ENCODE measurements around the gene SLC49A4.

SLC49A4 gene

GRCh38 chr3:122926322-122926721 lies 131.5 kb downstream of the SLC49A4 start:
- H3K9ac ChIP-seq (ENCODE audit: low read length) = no peak overlapping the region
- no peaks in the 10 kb centered on the region for H3K9me3 ChIP-seq (ENCODE audit: control insufficient read depth, low read length)
- H3K14ac ChIP-seq (ENCODE audit: low read length in 2 of 2) = no peak overlapping the region
- no peak overlapping the region for H2AK5ac ChIP-seq (ENCODE audit: low read length, severe bottlenecking)
- no peak overlapping the region for H3K27ac ChIP-seq (ENCODE audit: low read length, poor library complexity, severe bottlenecking)
- no peak overlapping the region for H3K18ac ChIP-seq (ENCODE audit: low read depth in 1 of 2, low read length in 2 of 2)
- no peak overlapping the region for H2BK5ac ChIP-seq (ENCODE audit: low read depth, low read length, poor library complexity, severe bottlenecking)
- no peak overlapping the region for H2AFZ ChIP-seq (ENCODE audit: low read depth, low read length)
- H3K4me2 ChIP-seq (ENCODE audit: low read length, poor library complexity, severe bottlenecking) = no peak overlapping the region
- H3K4me3 ChIP-seq (ENCODE audit: insufficient read depth in 1 of 2, low read depth in 1 of 2, low read length in 2 of 2) = peak overlapping the region in 1 of 2 experiments; percentile 11
- 93% methylated on average over 20 of the region's 20 CpGs for WGBS
- no peak overlapping the region for H2BK120ac ChIP-seq (ENCODE audit: low read depth, low read length)
- no peak overlapping the region for H3K4ac ChIP-seq (ENCODE audit: low read depth in 1 of 2, low read length in 2 of 2)
- no peaks in the 10 kb centered on the region for H3K36me3 ChIP-seq (ENCODE audit: control insufficient read depth in 1 of 2, insufficient read depth in 2 of 2, low read depth in 1 of 2, low read length in 2 of 2)
- H2BK15ac ChIP-seq (ENCODE audit: low read depth, poor library complexity, severe bottlenecking) = no peak overlapping the region
- no peak for DNase-seq
- H4K91ac ChIP-seq (ENCODE audit: low read length) = no peak overlapping the region
- H3K23ac ChIP-seq (ENCODE audit: low read length in 2 of 2) = no peak overlapping the region
- H3K27me3 ChIP-seq (ENCODE audit: control insufficient read depth in 1 of 2, insufficient read depth in 1 of 2, low read length in 2 of 2) = peaks cover 79 to 87% of the 10 kb centered on the region in 2 experiments
- no peaks in the 10 kb centered on the region for H3K79me1 ChIP-seq (replicated peaks; ENCODE audit: low read length, poor library complexity, severe bottlenecking)
- H2BK12ac ChIP-seq (ENCODE audit: low read length in 2 of 2) = no peak overlapping the region
- H4K8ac ChIP-seq (ENCODE audit: low read length) = no peak overlapping the region
- H3K4me1 ChIP-seq (ENCODE audit: control insufficient read depth, insufficient read depth, low read depth, low read length) = peaks cover 2% of the 10 kb centered on the region

- Histone ChIP-seq H3K18ac (ENCODE audit: low read depth in 1 of 2, low read length in 2 of 2) (no peak overlapping the region), H3K27ac (ENCODE audit: low read length, poor library complexity, severe bottlenecking) (no peak overlapping the region), H3K4me1 (ENCODE audit: control insufficient read depth, insufficient read depth, low read depth, low read length) (peaks cover under 1% of the 10 kb centered on the region), H3K9ac (ENCODE audit: low read length) (no peak overlapping the region), H3K27me3 (ENCODE audit: control insufficient read depth in 1 of 2, insufficient read depth in 1 of 2, low read length in 2 of 2) (peaks cover 77 to 85% of the 10 kb centered on the region in 2 experiments), H3K4me2 (ENCODE audit: low read length, poor library complexity, severe bottlenecking) (no peak overlapping the region), H3K9me3 (ENCODE audit: control insufficient read depth, low read length) (no peaks in the 10 kb centered on the region), H3K23ac (ENCODE audit: low read length in 2 of 2) (no peak overlapping the region), H3K36me3 (ENCODE audit: control insufficient read depth in 1 of 2, insufficient read depth in 2 of 2, low read depth in 1 of 2, low read length in 2 of 2) (no peaks in the 10 kb centered on the region), H2AK5ac (ENCODE audit: low read length, severe bottlenecking) (no peak overlapping the region), H2BK12ac (ENCODE audit: low read length in 2 of 2) (no peak overlapping the region), H3K4me3 (ENCODE audit: insufficient read depth in 1 of 2, low read depth in 1 of 2, low read length in 2 of 2) (no peak overlapping the region), H3K14ac (ENCODE audit: low read length in 2 of 2) (no peak overlapping the region), H2AFZ (ENCODE audit: low read depth, low read length) (no peak overlapping the region), H3K4ac (ENCODE audit: low read depth in 1 of 2, low read length in 2 of 2) (no peak overlapping the region), H3K79me1 (replicated peaks; ENCODE audit: low read length, poor library complexity, severe bottlenecking) (no peaks in the 10 kb centered on the region), H2BK5ac (ENCODE audit: low read depth, low read length, poor library complexity, severe bottlenecking) (no peak overlapping the region), H2BK15ac (ENCODE audit: low read depth, poor library complexity, severe bottlenecking) (no peak overlapping the region), H2BK120ac (ENCODE audit: low read depth, low read length) (no peak overlapping the region), H4K8ac (ENCODE audit: low read length) (no peak overlapping the region), H4K91ac (ENCODE audit: low read length) (no peak overlapping the region)
- DNase-seq = no peak
- whole genome bisulfite sequencing = 95% methylated on average over 3 of the region's 3 CpGs
These were observed 131.9 kb downstream of the SLC49A4 start for GRCh38 chr3:122926811-122927210.

GRCh38 chr3:122927726-122928125 lies 132.9 kb downstream of the SLC49A4 start:
- Histone ChIP-seq H2BK5ac (ENCODE audit: low read depth, low read length, poor library complexity, severe bottlenecking) (no peak overlapping the region), H3K4ac (ENCODE audit: low read depth in 1 of 2, low read length in 2 of 2) (no peak overlapping the region), H3K79me1 (replicated peaks; ENCODE audit: low read length, poor library complexity, severe bottlenecking) (no peaks in the 10 kb centered on the region), H3K9me3 (ENCODE audit: control insufficient read depth, low read length) (no peaks in the 10 kb centered on the region), H3K18ac (ENCODE audit: low read depth in 1 of 2, low read length in 2 of 2) (no peak overlapping the region), H3K14ac (ENCODE audit: low read length in 2 of 2) (no peak overlapping the region), H3K4me1 (ENCODE audit: control insufficient read depth, insufficient read depth, low read depth, low read length) (no peaks in the 10 kb centered on the region), H3K4me2 (ENCODE audit: low read length, poor library complexity, severe bottlenecking) (no peak overlapping the region), H3K4me3 (ENCODE audit: insufficient read depth in 1 of 2, low read depth in 1 of 2, low read length in 2 of 2) (no peak overlapping the region), H3K36me3 (ENCODE audit: control insufficient read depth in 1 of 2, insufficient read depth in 2 of 2, low read depth in 1 of 2, low read length in 2 of 2) (no peaks in the 10 kb centered on the region), H3K23ac (ENCODE audit: low read length in 2 of 2) (no peak overlapping the region), H3K27ac (ENCODE audit: low read length, poor library complexity, severe bottlenecking) (no peak overlapping the region), H4K8ac (ENCODE audit: low read length) (no peak overlapping the region), H3K27me3 (ENCODE audit: control insufficient read depth in 1 of 2, insufficient read depth in 1 of 2, low read length in 2 of 2) (peaks cover 75 to 76% of the 10 kb centered on the region in 2 experiments), H2BK12ac (ENCODE audit: low read length in 2 of 2) (no peak overlapping the region), H2BK120ac (ENCODE audit: low read depth, low read length) (no peak overlapping the region), H3K9ac (ENCODE audit: low read length) (no peak overlapping the region), H2AFZ (ENCODE audit: low read depth, low read length) (no peak overlapping the region), H4K91ac (ENCODE audit: low read length) (no peak overlapping the region), H2BK15ac (ENCODE audit: low read depth, poor library complexity, severe bottlenecking) (no peak overlapping the region), H2AK5ac (ENCODE audit: low read length, severe bottlenecking) (no peak overlapping the region)
- 86% methylated on average over 10 of the region's 10 CpGs for WGBS
- DNase-seq = no peak

- Histone ChIP-seq H3K4me1 (ENCODE audit: control insufficient read depth, insufficient read depth, low read depth, low read length) (no peaks in the 10 kb centered on the region), H3K18ac (ENCODE audit: low read depth in 1 of 2, low read length in 2 of 2) (no peak overlapping the region), H2AFZ (ENCODE audit: low read depth, low read length) (no peak overlapping the region), H2BK12ac (ENCODE audit: low read length in 2 of 2) (no peak overlapping the region), H3K36me3 (ENCODE audit: control insufficient read depth in 1 of 2, insufficient read depth in 2 of 2, low read depth in 1 of 2, low read length in 2 of 2) (no peaks in the 10 kb centered on the region), H2BK15ac (ENCODE audit: low read depth, poor library complexity, severe bottlenecking) (no peak overlapping the region), H2AK5ac (ENCODE audit: low read length, severe bottlenecking) (no peak overlapping the region), H3K27me3 (ENCODE audit: control insufficient read depth in 1 of 2, insufficient read depth in 1 of 2, low read length in 2 of 2) (peaks cover 70 to 72% of the 10 kb centered on the region in 2 experiments), H3K23ac (ENCODE audit: low read length in 2 of 2) (no peak overlapping the region), H3K4me2 (ENCODE audit: low read length, poor library complexity, severe bottlenecking) (no peak overlapping the region), H3K9me3 (ENCODE audit: control insufficient read depth, low read length) (no peaks in the 10 kb centered on the region), H3K14ac (ENCODE audit: low read length in 2 of 2) (no peak overlapping the region), H3K79me1 (replicated peaks; ENCODE audit: low read length, poor library complexity, severe bottlenecking) (no peaks in the 10 kb centered on the region), H2BK120ac (ENCODE audit: low read depth, low read length) (no peak overlapping the region), H2BK5ac (ENCODE audit: low read depth, low read length, poor library complexity, severe bottlenecking) (no peak overlapping the region), H4K91ac (ENCODE audit: low read length) (no peak overlapping the region), H3K27ac (ENCODE audit: low read length, poor library complexity, severe bottlenecking) (no peak overlapping the region), H3K9ac (ENCODE audit: low read length) (no peak overlapping the region), H4K8ac (ENCODE audit: low read length) (no peak overlapping the region), H3K4ac (ENCODE audit: low read depth in 1 of 2, low read length in 2 of 2) (no peak overlapping the region), H3K4me3 (ENCODE audit: insufficient read depth in 1 of 2, low read depth in 1 of 2, low read length in 2 of 2) (no peak overlapping the region)
- DNase-seq = no peak
- 88% methylated on average over 24 of the region's 24 CpGs for WGBS
These were observed 133.7 kb downstream of the SLC49A4 start for GRCh38 chr3:122928396-122929187.

Data from mesenchymal stem cell (in vitro differentiated cells and primary cell).